ENCODE data around the gene SPATS2L. TPM values are rescaled to one million over a fixed set of nuclear protein-coding genes. Genes with fewer than 3 reads are reported as not detected.
A peak's percentile ranks its signal among the peaks of the same experiment; 100 is the strongest.

SPATS2L gene
- total and polyA plus RNA-seq, 2 of the 13 experiments (the other 11 are each of a cell fraction or from before 2014, with no cell fraction given): 154 to 212 TPM

DNA sequence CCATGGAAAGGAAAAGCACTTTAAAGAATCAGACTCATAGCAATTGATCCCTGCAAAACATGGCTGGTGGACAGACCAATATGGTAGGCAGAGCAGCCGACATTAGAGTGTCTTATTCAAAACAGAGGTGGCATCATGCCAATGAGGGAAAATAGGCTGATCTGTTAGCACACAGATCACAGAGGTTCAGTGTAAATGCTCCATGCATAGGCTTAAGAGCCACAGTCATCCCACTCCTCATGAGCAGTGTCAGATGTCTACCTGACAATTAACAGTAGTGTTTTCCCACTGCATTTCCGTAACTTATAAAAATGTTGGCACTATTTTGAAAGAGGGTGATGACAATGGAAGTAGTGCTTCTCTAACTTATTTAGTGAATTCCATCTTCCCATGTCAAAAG is 86.7 kb downstream of the SPATS2L start:
- H2AFZ ChIP-seq (ENCODE audit: low read length): no peak overlapping the region
- TF ChIP-seq RBM22 (optimal IDR thresholded peaks at IDR 0.05; ENCODE audit: low read length) (peak; percentile 31), NR3C1 (CRISPR knock-in tag; IDR thresholded peaks at IDR 0.05) (no peak)
- POLR2A ChIA-PET: no interaction called here
- H4K20me1 ChIP-seq (ENCODE audit: insufficient read depth, low read length): no peaks in the 10 kb centered on the region; the same call in 1 of the 2 replicates
- ATAC-seq (no peak), FAIRE-seq (no peak), DNase-seq (ENCODE audit: low spot score) (no peak)
- no peak overlapping the region for H3K4me2 ChIP-seq (ENCODE audit: low read depth, low read length)
- H3K27ac ChIP-seq (ENCODE audit: extremely low read length, insufficient read depth, low read length): no peak overlapping the region
- intact Hi-C loops (cut with micrococcal nuclease; ENCODE audit: unreplicated experiment): no loop called here
- in situ Hi-C loops (cut with HindIII; ENCODE audit: extremely low pct_ligation_motif_present, low pct_unique_long_range_greater_than_20kb): no loop called here
- no peaks in the 10 kb centered on the region for H3K9me3 ChIP-seq (ENCODE audit: low read length)
- BruUV-seq (replicated peaks): no TSS peak
- WGBS (ENCODE audit: low lambda C conversion rate): 100% methylated on average over 2 of the region's 2 CpGs
- CTCF ChIA-PET (ENCODE audit: low intra/inter-chr PET ratio, low total read pairs): no interaction called here
- no peaks in the 10 kb centered on the region for H3K4me1 ChIP-seq (ENCODE audit: insufficient read depth, low read length)
- H3K4me3 ChIP-seq (replicated peaks in 1 of 3; ENCODE audit: insufficient read depth in 1 of 3, low read depth in 2 of 3, low read length in 3 of 3): no peak overlapping the region
- no peaks in the 10 kb centered on the region for H3K27me3 ChIP-seq (ENCODE audit: control insufficient read depth in 1 of 2, insufficient read depth in 2 of 2, low read length in 2 of 2)
- no peak overlapping the region for H3K9ac ChIP-seq (ENCODE audit: insufficient read depth, low read depth, low read length)
- peaks cover 26 to 68% of the 10 kb centered on the region in 2 experiments for H3K36me3 ChIP-seq (replicated peaks in 1 of 2; ENCODE audit: control insufficient read depth in 1 of 2, insufficient read depth in 2 of 2, low read length in 2 of 2)
- peaks cover 35% of the 10 kb centered on the region for H3K79me2 ChIP-seq (ENCODE audit: insufficient read depth, low read length)

DNA sequence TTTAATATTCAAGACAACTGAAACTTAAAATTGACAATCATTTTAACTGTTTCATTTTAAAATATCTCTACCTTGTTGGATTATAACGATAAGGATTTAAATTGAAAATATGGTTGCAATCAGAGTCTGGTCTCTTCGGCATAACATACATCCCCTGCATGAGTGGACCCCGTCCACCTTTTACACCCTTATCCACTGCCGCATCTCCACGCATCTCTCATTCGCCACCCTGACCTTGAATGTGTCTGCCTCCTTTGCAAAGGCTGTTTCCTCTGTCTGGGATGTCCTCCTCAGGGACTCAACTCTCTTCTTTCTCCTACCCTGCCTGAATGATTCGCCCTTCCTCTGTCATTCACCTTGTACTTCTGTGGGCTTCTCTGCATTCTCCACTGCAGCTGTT is 87.6 kb downstream of the SPATS2L start:
- BruUV-seq (replicated peaks): no TSS peak
- CTCF ChIA-PET (ENCODE audit: low intra/inter-chr PET ratio, low total read pairs): no interaction called here
- H4K20me1 ChIP-seq (ENCODE audit: insufficient read depth, low read length): no peaks in the 10 kb centered on the region; the same call in 1 of the 2 replicates
- no peak overlapping the region for H3K9ac ChIP-seq (ENCODE audit: insufficient read depth, low read depth, low read length)
- H3K27ac ChIP-seq (ENCODE audit: extremely low read length, insufficient read depth, low read length): no peak overlapping the region
- FAIRE-seq: no peak
- intact Hi-C loops (cut with micrococcal nuclease; ENCODE audit: unreplicated experiment) (no loop called here), in situ Hi-C loops (cut with HindIII; ENCODE audit: extremely low pct_ligation_motif_present, low pct_unique_long_range_greater_than_20kb) (no loop called here)
- peaks cover 31% of the 10 kb centered on the region for H3K79me2 ChIP-seq (ENCODE audit: insufficient read depth, low read length)
- no peak for ATAC-seq
- no peaks in the 10 kb centered on the region for H3K4me1 ChIP-seq (ENCODE audit: insufficient read depth, low read length)
- H3K36me3 ChIP-seq (replicated peaks in 1 of 2; ENCODE audit: control insufficient read depth in 1 of 2, insufficient read depth in 2 of 2, low read length in 2 of 2): peaks cover 26 to 66% of the 10 kb centered on the region in 2 experiments
- no peak overlapping the region for H2AFZ ChIP-seq (ENCODE audit: low read length)
- no peak overlapping the region for H3K4me3 ChIP-seq (replicated peaks in 1 of 3; ENCODE audit: insufficient read depth in 1 of 3, low read depth in 2 of 3, low read length in 3 of 3)
- WGBS (ENCODE audit: low lambda C conversion rate): 97% methylated on average over 7 of the region's 7 CpGs
- DNase-seq (ENCODE audit: low spot score): no peak
- POLR2A ChIA-PET: no interaction called here
- H3K4me2 ChIP-seq (ENCODE audit: low read depth, low read length): no peak overlapping the region
- H3K27me3 ChIP-seq (ENCODE audit: control insufficient read depth in 1 of 2, insufficient read depth in 2 of 2, low read length in 2 of 2): no peaks in the 10 kb centered on the region
- no peaks in the 10 kb centered on the region for H3K9me3 ChIP-seq (ENCODE audit: low read length)
- TF ChIP-seq CHCHD3 (CRISPR knock-in tag; IDR thresholded peaks at IDR 0.05) (no peak), ELF4 (CRISPR knock-in tag; IDR thresholded peaks at IDR 0.05; ENCODE audit: borderline replicate concordance) (no peak), ZKSCAN8 (CRISPR knock-in tag; IDR thresholded peaks at IDR 0.05; ENCODE audit: borderline replicate concordance) (no peak), DZIP1 (CRISPR knock-in tag; IDR thresholded peaks at IDR 0.05) (no peak), ZBTB25 (CRISPR knock-in tag; IDR thresholded peaks at IDR 0.05) (no peak), FOXC1 (CRISPR knock-in tag; IDR thresholded peaks at IDR 0.05; ENCODE audit: borderline replicate concordance) (no peak), FOXO4 (CRISPR knock-in tag; conservative IDR thresholded peaks at IDR 0.05) (0 out of 2 replicates have a peak, but pooled peaks have one; percentile 18), ZNF841 (CRISPR knock-in tag; IDR thresholded peaks at IDR 0.05; ENCODE audit: borderline replicate concordance) (no peak), ZNF768 (CRISPR knock-in tag; IDR thresholded peaks at IDR 0.05) (no peak), TEAD2 (CRISPR knock-in tag; IDR thresholded peaks at IDR 0.05) (no peak), SMAD9 (CRISPR knock-in tag; IDR thresholded peaks at IDR 0.05) (no peak)
